Osteocyte (in vitro differentiated cells): ENCODE data around the gene RNF41. TPM values are rescaled to one million over a fixed set of nuclear protein-coding genes. Genes with fewer than 3 reads are reported as not detected.
"Not testable (repeated sequence)": the region's sequence is repeated elsewhere in the genome, so short reads cannot be mapped to it uniquely, and the experiment has no call there.

Source experiments
- DNase-seq: peaks from one replicate; pipeline ENCODE4 v3.0.0; 2021; ENCODE audit warnings: mixed read lengths; ENCODE audit not compliant: unreplicated experiment; ENCODE audit errors: extremely low spot score
- H3K27ac Mint-ChIP-seq: one replicate; pipeline ENCODE4 v1.8.0; 2021; ENCODE audit warnings: mild to moderate bottlenecking, mixed read lengths; ENCODE audit not compliant: unreplicated experiment
- H3K27me3 Mint-ChIP-seq: one replicate; pipeline ENCODE4 v1.8.0; 2021; ENCODE audit warnings: mixed read lengths; ENCODE audit not compliant: unreplicated experiment
- H3K36me3 Mint-ChIP-seq: one replicate; pipeline ENCODE4 v1.8.0; 2021; ENCODE audit warnings: mixed read lengths; ENCODE audit not compliant: unreplicated experiment
- H3K4me1 Mint-ChIP-seq: one replicate; pipeline ENCODE4 v1.8.0; 2021; ENCODE audit warnings: mixed read lengths; ENCODE audit not compliant: unreplicated experiment
- H3K4me3 Mint-ChIP-seq: one replicate; pipeline ENCODE4 v1.8.0; 2021; ENCODE audit warnings: mild to moderate bottlenecking, moderate library complexity, mixed read lengths; ENCODE audit not compliant: unreplicated experiment
- H3K9me3 Mint-ChIP-seq: one replicate; pipeline ENCODE4 v1.8.0; 2021; ENCODE audit warnings: mixed read lengths; ENCODE audit not compliant: unreplicated experiment
- CTCF ChIP-seq: fragments of 200-600 bp; sonication (generic); IDR thresholded peaks from 2 replicates; pipeline ENCODE4 v1.5.0; 2021; ENCODE audit warnings: antibody characterized with exemption, mild to moderate bottlenecking, moderate library complexity
- total RNA-seq: library from RNA; stranded (reverse); gene quantifications from 2 replicates; pipeline ENCODE4 v1.2.1, GENCODE V29; 2021

The RNF41 gene
- total RNA-seq, 1 donor from 2014 or later = 71.2 TPM

- no peaks in the 10 kb centered on the region for H3K27me3 Mint-ChIP-seq
- no peaks in the 10 kb centered on the region for H3K9me3 Mint-ChIP-seq
- H3K36me3 Mint-ChIP-seq = peaks cover 20% of the 10 kb centered on the region
- peak overlapping the region; percentile 15 for H3K27ac Mint-ChIP-seq
- no peak for TF ChIP-seq CTCF
- no peak for DNase-seq
- H3K4me3 Mint-ChIP-seq = no peak overlapping the region
- peaks cover 5% of the 10 kb centered on the region for H3K4me1 Mint-ChIP-seq
Observed at GRCh38 chr12:56202366-56202765, 19.4 kb downstream of the RNF41 start.

GRCh38 chr12:56198836-56199235, 22.9 kb downstream of the RNF41 start:
- Mint-ChIP-seq H3K27ac (no peak overlapping the region), H3K9me3 (no peaks in the 10 kb centered on the region), H3K36me3 (no peaks in the 10 kb centered on the region), H3K4me3 (no peak overlapping the region), H3K4me1 (peaks cover 14% of the 10 kb centered on the region), H3K27me3 (no peaks in the 10 kb centered on the region)
- no peak for TF ChIP-seq CTCF
- no peak for DNase-seq

GRCh38 chr12:56197921-56198635, 23.6 kb downstream of the RNF41 start:
- no peaks in the 10 kb centered on the region for H3K27me3 Mint-ChIP-seq
- H3K27ac Mint-ChIP-seq = no peak overlapping the region
- peaks cover 19% of the 10 kb centered on the region for H3K4me1 Mint-ChIP-seq
- no peaks in the 10 kb centered on the region for H3K9me3 Mint-ChIP-seq
- no peak for TF ChIP-seq CTCF
- H3K36me3 Mint-ChIP-seq = no peaks in the 10 kb centered on the region
- H3K4me3 Mint-ChIP-seq = no peak overlapping the region
- no peak for DNase-seq

- DNase-seq, H3K36me3 Mint-ChIP-seq, H3K27me3 Mint-ChIP-seq, H3K9me3 Mint-ChIP-seq, H3K4me3 Mint-ChIP-seq: not testable (repeated sequence)
- Mint-ChIP-seq H3K4me1 (peaks cover 22% of the 10 kb centered on the region), H3K27ac (peak overlapping the region; percentile 87)
Observed at GRCh38 chr12:56196818-56197550, 24.7 kb downstream of the RNF41 start.

GRCh38 chr12:56193025-56193578, 28.6 kb downstream of the RNF41 start:
- TF ChIP-seq CTCF = peak; percentile 83
- Mint-ChIP-seq H3K4me1 (peaks cover 36% of the 10 kb centered on the region), H3K27me3 (no peaks in the 10 kb centered on the region), H3K9me3 (no peaks in the 10 kb centered on the region), H3K27ac (peak overlapping the region; percentile 83), H3K36me3 (peaks cover 2% of the 10 kb centered on the region), H3K4me3 (peak overlapping the region; percentile 19)
- peak; percentile 89 for DNase-seq
